Suprapubic skin (tissue), 4 donors: Measurements from ENCODE around the gene C9. TPM values are rescaled to one million over a fixed set of nuclear protein-coding genes. Genes with fewer than 3 reads are reported as not detected.

Source experiments
- DNase-seq, 2 donors: peaks; one replicate each; pipeline ENCODE4 v3.0.0-alpha.2; 2019; ENCODE audit warnings: low spot score in 2 of 2
- H3K27ac ChIP-seq: fragments of 200-600 bp; sonication (generic); one replicate; pipeline ENCODE4 v1.5.1; 2019
- H3K27me3 ChIP-seq: fragments of 200-600 bp; sonication (generic); one replicate; pipeline ENCODE4 v1.5.1; 2019
- H3K36me3 ChIP-seq: fragments of 200-600 bp; sonication (generic); one replicate; pipeline ENCODE4 v1.5.1; 2019
- H3K4me1 ChIP-seq: fragments of 200-600 bp; sonication (generic); one replicate; pipeline ENCODE4 v1.5.1; 2019
- H3K4me3 ChIP-seq: fragments of 200-600 bp; sonication (generic); one replicate; pipeline ENCODE4 v1.5.1; 2019; ENCODE audit warnings: mild to moderate bottlenecking
- H3K9me3 ChIP-seq: fragments of 200-600 bp; sonication (generic); one replicate; pipeline ENCODE4 v1.5.1; 2019
- EP300 ChIP-seq: sonication (generic); formaldehyde crosslinking; IDR thresholded peaks from one replicate; pipeline ENCODE4 v1.6.1; 2017; ENCODE audit warnings: antibody characterized with exemption
- POLR2A ChIP-seq, 2 donors: fragments of 450-650 bp; IDR thresholded peaks; one replicate each; pipeline ENCODE4 v1.6.1; 2017; ENCODE audit warnings: antibody characterized with exemption in 2 of 2, mild to moderate bottlenecking in 2 of 2, moderate library complexity in 2 of 2
- POLR2AphosphoS5 ChIP-seq, 3 donors: sonication (generic); formaldehyde crosslinking; IDR thresholded peaks; one replicate each; pipeline ENCODE4 v1.6.1; 2017; ENCODE audit warnings: antibody characterized with exemption in 3 of 3
- WGBS: methylation state at CpG from one replicate; pipeline ENCODE4 v1.1.5; 2018; 5-methylcytosine and 5-hydroxymethylcytosine counted together
- total RNA-seq, 4 donors: library from RNA; depleted of rRNA; stranded (reverse); fragments of >200 nt; gene quantifications; one replicate each; pipeline ENCODE4 v1.1.0, GENCODE V29; 2016
- TF ChIP-seq, protein P1 (sequence below), 2 donors: fragments of 200-600 bp in 1 of 2; fragments of 450-650 bp in 1 of 2; sonication (generic) in 1 of 2; IDR thresholded peaks; one replicate each; pipeline ENCODE4 v1.5.1; 2016 to 2019; ENCODE audit warnings: antibody characterized with exemption in 2 of 2, mild to moderate bottlenecking in 1 of 2, moderate library complexity in 1 of 2

C9 gene
- total RNA-seq, 4 donors from 2014 or later: 5.6 TPM; not detected in 3

GRCh38 chr5:39367711-39368110 lies 3.4 kb upstream of the C9 start:
- Histone ChIP-seq H3K36me3 (peaks cover 9% of the 10 kb centered on the region), H3K27me3 (no peaks in the 10 kb centered on the region), H3K9me3 (no peaks in the 10 kb centered on the region), H3K4me3 (no peak overlapping the region), H3K27ac (no peak overlapping the region), H3K4me1 (peaks cover 12% of the 10 kb centered on the region)
- 79% methylated on average over 3 of the region's 3 CpGs for WGBS
- TF ChIP-seq, protein P1, sequence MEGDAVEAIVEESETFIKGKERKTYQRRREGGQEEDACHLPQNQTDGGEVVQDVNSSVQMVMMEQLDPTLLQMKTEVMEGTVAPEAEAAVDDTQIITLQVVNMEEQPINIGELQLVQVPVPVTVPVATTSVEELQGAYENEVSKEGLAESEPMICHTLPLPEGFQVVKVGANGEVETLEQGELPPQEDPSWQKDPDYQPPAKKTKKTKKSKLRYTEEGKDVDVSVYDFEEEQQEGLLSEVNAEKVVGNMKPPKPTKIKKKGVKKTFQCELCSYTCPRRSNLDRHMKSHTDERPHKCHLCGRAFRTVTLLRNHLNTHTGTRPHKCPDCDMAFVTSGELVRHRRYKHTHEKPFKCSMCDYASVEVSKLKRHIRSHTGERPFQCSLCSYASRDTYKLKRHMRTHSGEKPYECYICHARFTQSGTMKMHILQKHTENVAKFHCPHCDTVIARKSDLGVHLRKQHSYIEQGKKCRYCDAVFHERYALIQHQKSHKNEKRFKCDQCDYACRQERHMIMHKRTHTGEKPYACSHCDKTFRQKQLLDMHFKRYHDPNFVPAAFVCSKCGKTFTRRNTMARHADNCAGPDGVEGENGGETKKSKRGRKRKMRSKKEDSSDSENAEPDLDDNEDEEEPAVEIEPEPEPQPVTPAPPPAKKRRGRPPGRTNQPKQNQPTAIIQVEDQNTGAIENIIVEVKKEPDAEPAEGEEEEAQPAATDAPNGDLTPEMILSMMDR (IDR thresholded peaks at IDR 0.05): no peak
- TF ChIP-seq POLR2AphosphoS5 (IDR thresholded peaks at IDR 0.05) (no peak), POLR2A (IDR thresholded peaks at IDR 0.05) (no peak), EP300 (no peak)
- no peak for DNase-seq

DNA sequence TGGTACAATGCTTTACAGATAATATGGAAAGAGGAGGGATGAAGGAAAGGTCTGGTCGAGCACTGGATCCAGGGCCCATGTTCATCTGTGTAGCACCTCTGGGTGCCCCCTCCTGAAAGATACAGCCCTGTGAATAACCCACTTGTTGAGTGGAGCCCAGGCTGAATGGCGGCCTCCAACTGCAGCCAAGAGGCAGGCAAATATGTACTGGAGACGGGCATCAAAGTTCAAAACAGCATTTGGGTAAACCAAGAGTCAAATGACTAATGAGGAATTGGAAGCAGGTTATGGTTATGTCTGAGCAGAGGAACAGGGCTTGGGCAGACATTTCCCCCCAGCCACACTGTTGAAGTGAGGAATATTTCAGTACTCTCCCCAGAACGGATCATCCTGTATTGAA lies 1.1 kb downstream of the C9 start:
- no peak for DNase-seq
- Histone ChIP-seq H3K27ac (no peak overlapping the region), H3K27me3 (no peaks in the 10 kb centered on the region), H3K9me3 (no peaks in the 10 kb centered on the region), H3K4me1 (no peaks in the 10 kb centered on the region), H3K36me3 (no peaks in the 10 kb centered on the region), H3K4me3 (no peak overlapping the region)
- 83% methylated on average over 4 of the region's 4 CpGs for WGBS
- no peak for TF ChIP-seq POLR2AphosphoS5 (IDR thresholded peaks at IDR 0.05)
- TF ChIP-seq EP300: no peak
- no peak for TF ChIP-seq POLR2A (IDR thresholded peaks at IDR 0.05)
- TF ChIP-seq, protein P1 (IDR thresholded peaks at IDR 0.05): no peak

DNA sequence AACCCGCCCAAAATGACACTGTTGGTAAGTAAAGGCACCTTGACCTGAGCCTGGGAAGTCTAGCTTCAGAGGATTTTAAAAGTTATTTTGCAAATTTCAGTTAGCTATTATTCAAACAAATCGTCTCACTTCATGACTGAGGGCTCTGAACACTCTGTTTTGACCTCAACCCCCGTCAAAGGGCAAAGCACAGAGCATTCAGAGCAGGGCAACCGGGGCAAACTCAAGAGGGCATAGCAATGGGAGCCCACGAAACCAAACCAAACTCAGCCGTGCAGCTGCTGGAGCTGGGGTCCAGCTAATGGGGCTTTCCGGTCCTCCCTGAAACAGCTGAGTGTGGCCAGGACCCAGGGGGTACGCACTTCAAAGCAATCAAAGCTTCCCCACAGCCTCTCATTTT lies 1.6 kb downstream of the C9 start:
- WGBS: 90% methylated on average over 8 of the region's 8 CpGs
- Histone ChIP-seq H3K36me3 (no peaks in the 10 kb centered on the region), H3K27me3 (no peaks in the 10 kb centered on the region), H3K27ac (no peak overlapping the region), H3K4me3 (no peak overlapping the region), H3K9me3 (no peaks in the 10 kb centered on the region), H3K4me1 (no peaks in the 10 kb centered on the region)
- no peak for DNase-seq
- no peak for TF ChIP-seq POLR2A (IDR thresholded peaks at IDR 0.05)

GRCh38 chr5:39361306-39361705 lies 3.0 kb downstream of the C9 start:
- TF ChIP-seq, protein P1 (IDR thresholded peaks at IDR 0.05): no peak
- TF ChIP-seq EP300 (no peak), POLR2A (IDR thresholded peaks at IDR 0.05) (no peak), POLR2AphosphoS5 (IDR thresholded peaks at IDR 0.05) (no peak)
- H3K36me3 ChIP-seq: no peaks in the 10 kb centered on the region
- DNase-seq: no peak
- WGBS: 86% methylated on average over 4 of the region's 4 CpGs
- no peak overlapping the region for H3K4me3 ChIP-seq
- no peaks in the 10 kb centered on the region for H3K9me3 ChIP-seq
- H3K27ac ChIP-seq: no peak overlapping the region
- H3K27me3 ChIP-seq: no peaks in the 10 kb centered on the region
- H3K4me1 ChIP-seq: no peaks in the 10 kb centered on the region

GRCh38 chr5:39360471-39361111 lies 3.7 kb downstream of the C9 start:
- no peak for DNase-seq
- Histone ChIP-seq H3K4me3 (no peak overlapping the region), H3K36me3 (no peaks in the 10 kb centered on the region), H3K27ac (no peak overlapping the region), H3K27me3 (no peaks in the 10 kb centered on the region), H3K9me3 (no peaks in the 10 kb centered on the region), H3K4me1 (no peaks in the 10 kb centered on the region)
- 72% methylated on average over 5 of the region's 5 CpGs for WGBS
- TF ChIP-seq EP300: no peak
- TF ChIP-seq POLR2A (IDR thresholded peaks at IDR 0.05): no peak
- TF ChIP-seq, protein P1 (IDR thresholded peaks at IDR 0.05): no peak
- TF ChIP-seq POLR2AphosphoS5 (IDR thresholded peaks at IDR 0.05): no peak

- H3K4me3 ChIP-seq: no peak overlapping the region
- no peaks in the 10 kb centered on the region for H3K36me3 ChIP-seq
- H3K27me3 ChIP-seq: no peaks in the 10 kb centered on the region
- no peak for DNase-seq
- no peak for TF ChIP-seq EP300
- TF ChIP-seq POLR2AphosphoS5 (IDR thresholded peaks at IDR 0.05): no peak
- TF ChIP-seq, protein P1 (IDR thresholded peaks at IDR 0.05): no peak
- no peak for TF ChIP-seq POLR2A (IDR thresholded peaks at IDR 0.05)
- H3K27ac ChIP-seq: no peak overlapping the region
- WGBS: 84% methylated on average over 3 of the region's 3 CpGs
- H3K4me1 ChIP-seq: no peaks in the 10 kb centered on the region
- no peaks in the 10 kb centered on the region for H3K9me3 ChIP-seq
These were observed 8.0 kb downstream of the C9 start for GRCh38 chr5:39356263-39356662.
